ENCODE data around the gene PDE11A. TPM values are rescaled to one million over a fixed set of nuclear protein-coding genes. Genes with fewer than 3 reads are reported as not detected.

The PDE11A gene
- polyA plus RNA-seq, 2 of the 4 experiments (the other 2 are of a cell fraction) = 3.6 to 5.6 TPM

DNA sequence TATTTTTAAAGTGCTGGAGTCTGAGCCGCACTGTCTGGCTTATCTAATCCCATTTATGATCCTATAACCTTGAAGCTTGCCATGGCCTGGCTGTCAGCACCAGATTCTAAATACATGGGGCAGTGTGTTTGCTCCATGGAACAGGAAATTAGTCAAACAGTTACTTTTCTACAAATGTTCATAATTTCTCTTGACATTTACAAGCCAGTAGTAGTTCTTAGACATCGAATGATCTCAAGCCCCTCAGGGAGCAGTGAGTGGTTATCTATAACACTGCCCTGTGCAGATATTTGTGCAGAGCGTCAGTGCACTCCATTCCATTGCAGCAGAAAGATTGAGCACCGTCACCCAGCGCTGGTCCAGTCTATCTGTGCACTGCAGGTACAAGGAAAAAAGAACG is 474.8 kb downstream of the PDE11A start:
- TF ChIP-seq ZNF302 (CRISPR knock-in tag; IDR thresholded peaks at IDR 0.05) (no peak), FOSL2 (IDR thresholded peaks at IDR 0.05) (no peak), FOSL2 (CRISPR knock-in tag; IDR thresholded peaks at IDR 0.05) (no peak), GATA3 (IDR thresholded peaks at IDR 0.05; ENCODE audit: borderline replicate concordance) (no peak), MAZ (IDR thresholded peaks at IDR 0.05; ENCODE audit: borderline replicate concordance, low read depth, low read length) (no peak), ZC3H11A (IDR thresholded peaks at IDR 0.05) (no peak), NFE2L2 (conservative IDR thresholded peaks at IDR 0.05; ENCODE audit: low read length) (no peak), EHF (CRISPR knock-in tag; IDR thresholded peaks at IDR 0.05) (no peak), POLR2A (IDR thresholded peaks at IDR 0.05; ENCODE audit: low read length) (no peak), RARB (CRISPR knock-in tag; IDR thresholded peaks at IDR 0.05) (no peak), RNF2 (IDR thresholded peaks at IDR 0.05; ENCODE audit: borderline replicate concordance, low read depth) (no peak), CHD4 (IDR thresholded peaks at IDR 0.05; ENCODE audit: borderline replicate concordance) (no peak), HOXB13 (CRISPR knock-in tag; IDR thresholded peaks at IDR 0.05; ENCODE audit: low read depth) (no peak), RCOR1 (IDR thresholded peaks at IDR 0.05; ENCODE audit: low read depth, low read length) (no peak), JUN (IDR thresholded peaks at IDR 0.05) (no peak), MYC (IDR thresholded peaks at IDR 0.05; ENCODE audit: borderline replicate concordance, low read length) (no peak)
- TF ChIP-seq, protein P1, sequence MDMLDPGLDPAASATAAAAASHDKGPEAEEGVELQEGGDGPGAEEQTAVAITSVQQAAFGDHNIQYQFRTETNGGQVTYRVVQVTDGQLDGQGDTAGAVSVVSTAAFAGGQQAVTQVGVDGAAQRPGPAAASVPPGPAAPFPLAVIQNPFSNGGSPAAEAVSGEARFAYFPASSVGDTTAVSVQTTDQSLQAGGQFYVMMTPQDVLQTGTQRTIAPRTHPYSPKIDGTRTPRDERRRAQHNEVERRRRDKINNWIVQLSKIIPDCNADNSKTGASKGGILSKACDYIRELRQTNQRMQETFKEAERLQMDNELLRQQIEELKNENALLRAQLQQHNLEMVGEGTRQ (IDR thresholded peaks at IDR 0.05) = no peak
- TF ChIP-seq, protein P2, sequence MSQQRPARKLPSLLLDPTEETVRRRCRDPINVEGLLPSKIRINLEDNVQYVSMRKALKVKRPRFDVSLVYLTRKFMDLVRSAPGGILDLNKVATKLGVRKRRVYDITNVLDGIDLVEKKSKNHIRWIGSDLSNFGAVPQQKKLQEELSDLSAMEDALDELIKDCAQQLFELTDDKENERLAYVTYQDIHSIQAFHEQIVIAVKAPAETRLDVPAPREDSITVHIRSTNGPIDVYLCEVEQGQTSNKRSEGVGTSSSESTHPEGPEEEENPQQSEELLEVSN (IDR thresholded peaks at IDR 0.05; ENCODE audit: borderline replicate concordance, low read depth) = no peak
- TF ChIP-seq, protein P3, sequence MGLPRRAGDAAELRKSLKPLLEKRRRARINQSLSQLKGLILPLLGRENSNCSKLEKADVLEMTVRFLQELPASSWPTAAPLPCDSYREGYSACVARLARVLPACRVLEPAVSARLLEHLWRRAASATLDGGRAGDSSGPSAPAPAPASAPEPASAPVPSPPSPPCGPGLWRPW (IDR thresholded peaks at IDR 0.05) = no peak
- no peak overlapping the region for H3K4me3 ChIP-seq
- H3K4me2 ChIP-seq = no peak overlapping the region
- no peaks in the 10 kb centered on the region for H3K4me1 ChIP-seq
- no peaks in the 10 kb centered on the region for H3K9me3 ChIP-seq
- DNase-seq (ENCODE audit: low read depth in 1 of 2, low spot score in 1 of 2) (no peak), ATAC-seq (no peak), FAIRE-seq (no peak)
- H3K27ac ChIP-seq = no peak overlapping the region
- CTCF ChIA-PET = no interaction called here
- 58% methylated on average over 6 of the region's 6 CpGs for WGBS (ENCODE audit: missing lambda C conversion rate)
- POLR2A ChIA-PET = no interaction called here

DNA sequence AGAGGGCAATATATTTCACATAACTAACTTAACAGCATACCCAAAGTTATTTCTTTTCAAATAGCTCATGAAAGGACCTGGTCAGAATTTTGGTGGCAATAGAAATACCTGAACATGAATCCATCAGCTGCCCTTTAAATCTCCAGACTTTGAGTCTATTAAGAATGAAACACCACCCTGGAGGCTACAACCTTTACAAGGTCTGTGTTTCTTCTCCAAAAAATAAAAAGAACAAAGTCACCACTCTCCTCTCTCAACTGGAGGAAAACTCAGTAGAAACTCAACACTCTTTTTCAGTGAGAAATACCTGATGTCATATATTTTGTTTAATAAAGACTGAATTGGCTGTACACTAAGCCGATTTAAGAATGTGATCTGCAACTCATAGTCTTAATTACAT is 475.7 kb downstream of the PDE11A start:
- CTCF ChIA-PET = interaction anchor here (0.6 to 1.5 kb wide), 2 partner anchors 10 to 258 kb away, joined by 3 to 4 read pairs; no protein-coding TSS in a partner anchor
- Histone ChIP-seq H3K9me3 (no peaks in the 10 kb centered on the region), H3K4me1 (no peaks in the 10 kb centered on the region), H3K4me2 (no peak overlapping the region), H3K27ac (no peak overlapping the region), H3K4me3 (no peak overlapping the region)
- no peak for FAIRE-seq
- TF ChIP-seq ZFP36 (IDR thresholded peaks at IDR 0.05; ENCODE audit: borderline replicate concordance, partially characterized antibody) = no peak
- TF ChIP-seq RCOR1 (IDR thresholded peaks at IDR 0.05; ENCODE audit: low read depth, low read length) = no peak
- no peak for TF ChIP-seq RAD21 (conservative IDR thresholded peaks at IDR 0.05 in 1 of 2, IDR thresholded peaks at IDR 0.05 in 1 of 2)
- TF ChIP-seq HOXB13 (CRISPR knock-in tag; IDR thresholded peaks at IDR 0.05; ENCODE audit: low read depth) = no peak
- TF ChIP-seq ZC3H11A (IDR thresholded peaks at IDR 0.05) = no peak
- TF ChIP-seq RNF2 (IDR thresholded peaks at IDR 0.05; ENCODE audit: borderline replicate concordance, low read depth) = no peak
- no peak for TF ChIP-seq HDAC2 (IDR thresholded peaks at IDR 0.05)
- TF ChIP-seq SREBF2 (IDR thresholded peaks at IDR 0.05) = no peak
- TF ChIP-seq FOSB (CRISPR knock-in tag; IDR thresholded peaks at IDR 0.05) = no peak
- no peak for TF ChIP-seq NPAS2 (CRISPR knock-in tag; IDR thresholded peaks at IDR 0.05; ENCODE audit: borderline replicate concordance)
- TF ChIP-seq, protein P4, sequence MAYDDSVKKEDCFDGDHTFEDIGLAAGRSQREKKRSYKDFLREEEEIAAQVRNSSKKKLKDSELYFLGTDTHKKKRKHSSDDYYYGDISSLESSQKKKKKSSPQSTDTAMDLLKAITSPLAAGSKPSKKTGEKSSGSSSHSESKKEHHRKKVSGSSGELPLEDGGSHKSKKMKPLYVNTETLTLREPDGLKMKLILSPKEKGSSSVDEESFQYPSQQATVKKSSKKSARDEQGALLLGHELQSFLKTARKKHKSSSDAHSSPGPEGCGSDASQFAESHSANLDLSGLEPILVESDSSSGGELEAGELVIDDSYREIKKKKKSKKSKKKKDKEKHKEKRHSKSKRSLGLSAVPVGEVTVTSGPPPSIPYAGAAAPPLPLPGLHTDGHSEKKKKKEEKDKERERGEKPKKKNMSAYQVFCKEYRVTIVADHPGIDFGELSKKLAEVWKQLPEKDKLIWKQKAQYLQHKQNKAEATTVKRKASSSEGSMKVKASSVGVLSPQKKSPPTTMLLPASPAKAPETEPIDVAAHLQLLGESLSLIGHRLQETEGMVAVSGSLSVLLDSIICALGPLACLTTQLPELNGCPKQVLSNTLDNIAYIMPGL (CRISPR knock-in tag; IDR thresholded peaks at IDR 0.05; ENCODE audit: borderline replicate concordance) = no peak
- TF ChIP-seq PHF8 (IDR thresholded peaks at IDR 0.05; ENCODE audit: borderline replicate concordance, low read depth) = no peak
- no peak for TF ChIP-seq MAZ (IDR thresholded peaks at IDR 0.05; ENCODE audit: borderline replicate concordance, low read depth, low read length)
- TF ChIP-seq EP300 (IDR thresholded peaks at IDR 0.05) = no peak
- TF ChIP-seq, protein P5, sequence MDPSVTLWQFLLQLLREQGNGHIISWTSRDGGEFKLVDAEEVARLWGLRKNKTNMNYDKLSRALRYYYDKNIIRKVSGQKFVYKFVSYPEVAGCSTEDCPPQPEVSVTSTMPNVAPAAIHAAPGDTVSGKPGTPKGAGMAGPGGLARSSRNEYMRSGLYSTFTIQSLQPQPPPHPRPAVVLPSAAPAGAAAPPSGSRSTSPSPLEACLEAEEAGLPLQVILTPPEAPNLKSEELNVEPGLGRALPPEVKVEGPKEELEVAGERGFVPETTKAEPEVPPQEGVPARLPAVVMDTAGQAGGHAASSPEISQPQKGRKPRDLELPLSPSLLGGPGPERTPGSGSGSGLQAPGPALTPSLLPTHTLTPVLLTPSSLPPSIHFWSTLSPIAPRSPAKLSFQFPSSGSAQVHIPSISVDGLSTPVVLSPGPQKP (IDR thresholded peaks at IDR 0.05; ENCODE audit: low read depth, low read length) = no peak
- TF ChIP-seq ESRRA (IDR thresholded peaks at IDR 0.05; ENCODE audit: borderline replicate concordance, low read length) = no peak
- no peak for TF ChIP-seq TP53 (CRISPR knock-in tag; IDR thresholded peaks at IDR 0.05)
- ATAC-seq = no peak
- no peak for DNase-seq (ENCODE audit: low read depth in 1 of 2, low spot score in 1 of 2)
- POLR2A ChIA-PET = no interaction called here
- 66% methylated on average over 1 of the region's 1 CpG for WGBS (ENCODE audit: missing lambda C conversion rate)

All from A549 (cell line).